ENCODE data around the gene RFX6.

RFX6 gene

DNA sequence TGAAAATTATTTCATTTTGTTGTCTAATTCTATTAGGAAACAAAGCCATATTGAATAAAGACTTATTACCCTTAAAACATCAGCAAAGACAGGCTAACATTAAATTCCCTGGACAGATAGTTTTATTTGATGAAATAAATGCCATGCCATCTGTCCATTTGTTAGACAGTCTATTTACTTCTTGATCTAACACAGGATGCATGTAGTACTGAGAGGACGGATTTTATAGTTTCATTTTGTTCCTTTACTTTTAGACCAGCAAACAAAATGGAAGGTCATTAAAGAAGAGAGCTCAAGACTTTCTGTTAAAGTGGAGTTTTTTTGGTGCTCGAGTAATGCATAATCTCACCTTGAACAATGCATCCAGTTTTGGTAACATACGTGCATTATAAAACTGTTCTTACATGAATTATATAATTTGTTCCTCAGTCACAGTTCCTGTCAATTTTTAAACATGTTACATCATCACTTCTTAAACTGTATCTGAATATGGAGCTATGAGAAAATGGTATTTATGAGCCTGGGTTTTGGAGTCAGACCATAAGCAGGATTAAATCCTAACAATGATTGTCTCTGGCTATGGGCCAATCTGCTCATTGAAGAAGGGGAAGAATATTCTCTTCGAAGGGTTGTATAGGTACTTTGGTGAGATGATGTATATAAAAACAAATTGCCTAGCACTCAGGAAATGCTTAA, 46.0 kb downstream of the RFX6 start:
- WGBS (ENCODE audit: extremely low coverage, insufficient coverage, low lambda C conversion rate), result no CpG with 5 or more reads among the region's 4 CpGs

DNA sequence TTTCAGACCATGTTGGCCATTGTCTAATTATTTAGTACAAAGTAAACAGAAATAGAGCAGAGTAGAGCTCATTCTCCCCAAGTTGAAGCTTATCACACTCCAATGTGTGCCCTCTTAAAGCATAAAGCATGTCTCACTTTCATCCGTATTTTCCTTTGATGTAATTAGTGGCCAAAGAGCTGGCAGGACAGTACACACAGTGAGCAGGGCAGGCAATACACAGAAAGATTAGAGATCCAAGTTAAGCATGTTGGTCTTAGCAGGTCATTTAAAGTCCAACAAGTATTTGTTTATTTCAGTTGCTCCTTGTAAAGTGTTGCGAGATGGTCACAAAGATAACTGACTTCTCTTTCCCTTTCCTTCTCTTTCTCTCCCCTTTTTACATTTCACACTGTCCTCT, 47.2 kb downstream of the RFX6 start:
- H4K5ac ChIP-seq (ENCODE audit: low read length), result no peak overlapping the region
- H3K4me1 ChIP-seq (ENCODE audit: control insufficient read depth, low read depth, low read length), result no peaks in the 10 kb centered on the region
- no peak overlapping the region for H3K4ac ChIP-seq (ENCODE audit: low read depth, low read length)
- H3K27me3 ChIP-seq (ENCODE audit: insufficient read depth, low read length, poor library complexity), result no peaks in the 10 kb centered on the region
- H3K18ac ChIP-seq (ENCODE audit: low read length), result no peak overlapping the region
- H2BK5ac ChIP-seq (ENCODE audit: low read length), result no peak overlapping the region
- H3K9ac ChIP-seq (ENCODE audit: low read length), result no peak overlapping the region
- H3K4me3 ChIP-seq (ENCODE audit: low read length), result no peak overlapping the region
- H3K27ac ChIP-seq (ENCODE audit: low read depth, low read length), result no peak overlapping the region
- no peak overlapping the region for H4K8ac ChIP-seq (ENCODE audit: low read depth, low read length)
- no peak for DNase-seq
- H2BK120ac ChIP-seq (ENCODE audit: low read depth, low read length), result no peak overlapping the region
- WGBS (ENCODE audit: extremely low coverage, insufficient coverage, low lambda C conversion rate), result no CpG with 5 or more reads among the region's 2 CpGs
- H3K79me2 ChIP-seq (ENCODE audit: control insufficient read depth, insufficient read depth, low read length), result no peaks in the 10 kb centered on the region
- no peak overlapping the region for H2BK15ac ChIP-seq (replicated peaks; ENCODE audit: low read depth)
- no peaks in the 10 kb centered on the region for H3K79me1 ChIP-seq (ENCODE audit: low read length)
- H3K56ac ChIP-seq (ENCODE audit: low read length), result no peak overlapping the region
- no peak overlapping the region for H3K4me2 ChIP-seq (ENCODE audit: low read length)
- no peak overlapping the region for H3K23ac ChIP-seq (ENCODE audit: low read length)
- H3K36me3 ChIP-seq (ENCODE audit: control insufficient read depth, insufficient read depth, low read length), result no peaks in the 10 kb centered on the region
- no peak overlapping the region for H2AK5ac ChIP-seq (ENCODE audit: low read length)

More for the DNA sequence above, 46.0 kb downstream of the RFX6 start:
- no peaks in the 10 kb centered on the region for H3K4me1 ChIP-seq (ENCODE audit: control insufficient read depth, low read depth, low read length)
- no peaks in the 10 kb centered on the region for H3K36me3 ChIP-seq (ENCODE audit: control insufficient read depth, insufficient read depth, low read length)
- no peak overlapping the region for H3K4ac ChIP-seq (ENCODE audit: low read depth, low read length)
- DNase-seq, result no peak
- no peak overlapping the region for H4K8ac ChIP-seq (ENCODE audit: low read depth, low read length)
- H3K56ac ChIP-seq (ENCODE audit: low read length), result no peak overlapping the region
- H3K79me1 ChIP-seq (ENCODE audit: low read length), result no peaks in the 10 kb centered on the region
- no peak overlapping the region for H4K5ac ChIP-seq (ENCODE audit: low read length)
- H3K27ac ChIP-seq (ENCODE audit: low read depth, low read length), result no peak overlapping the region
- no peak overlapping the region for H2BK5ac ChIP-seq (ENCODE audit: low read length)
- no peak overlapping the region for H3K9ac ChIP-seq (ENCODE audit: low read length)
- no peak overlapping the region for H2BK120ac ChIP-seq (ENCODE audit: low read depth, low read length)
- H3K27me3 ChIP-seq (ENCODE audit: insufficient read depth, low read length, poor library complexity), result no peaks in the 10 kb centered on the region
- H3K79me2 ChIP-seq (ENCODE audit: control insufficient read depth, insufficient read depth, low read length), result no peaks in the 10 kb centered on the region
- no peak overlapping the region for H3K23ac ChIP-seq (ENCODE audit: low read length)
- H2AK5ac ChIP-seq (ENCODE audit: low read length), result no peak overlapping the region
- H3K4me2 ChIP-seq (ENCODE audit: low read length), result no peak overlapping the region
- no peak overlapping the region for H2BK15ac ChIP-seq (replicated peaks; ENCODE audit: low read depth)
- no peak overlapping the region for H3K4me3 ChIP-seq (ENCODE audit: low read length)
- no peak overlapping the region for H3K18ac ChIP-seq (ENCODE audit: low read length)

DNA sequence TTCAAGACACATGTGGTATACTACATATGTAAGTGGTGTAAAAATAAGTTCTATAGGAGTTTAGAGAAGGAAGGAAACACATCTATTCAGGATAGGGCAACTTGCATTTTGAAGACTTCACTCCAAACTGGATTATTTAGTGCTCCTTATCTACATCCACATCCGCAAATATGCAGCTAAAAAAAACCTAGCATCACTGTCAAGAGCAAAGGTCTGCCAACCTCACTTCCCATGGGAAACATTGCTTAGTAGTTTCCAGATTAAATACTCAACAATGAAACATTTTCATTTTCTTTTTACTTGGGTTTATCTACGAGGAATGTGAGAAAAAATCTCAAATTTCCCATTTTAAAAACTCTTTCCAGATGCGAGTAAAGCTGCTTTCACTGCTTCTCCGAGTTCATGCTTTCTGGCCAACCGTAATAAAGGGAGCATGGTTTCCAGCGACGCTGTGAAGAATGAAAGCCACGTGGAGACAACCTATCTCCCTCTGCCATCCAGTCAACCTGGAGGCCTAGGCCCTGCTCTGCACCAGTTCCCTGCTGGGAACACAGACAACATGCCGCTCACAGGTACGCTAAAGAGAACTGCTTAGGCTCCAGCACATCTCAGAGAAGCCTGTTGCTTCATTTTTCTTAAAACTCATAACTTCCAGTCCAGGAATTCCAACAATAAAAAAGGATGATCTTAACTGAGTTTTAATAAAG, 48.2 kb downstream of the RFX6 start:
- WGBS (ENCODE audit: extremely low coverage, insufficient coverage, low lambda C conversion rate), result no CpG with 5 or more reads among the region's 10 CpGs
- H3K4me3 ChIP-seq (ENCODE audit: low read length), result no peak overlapping the region

DNA sequence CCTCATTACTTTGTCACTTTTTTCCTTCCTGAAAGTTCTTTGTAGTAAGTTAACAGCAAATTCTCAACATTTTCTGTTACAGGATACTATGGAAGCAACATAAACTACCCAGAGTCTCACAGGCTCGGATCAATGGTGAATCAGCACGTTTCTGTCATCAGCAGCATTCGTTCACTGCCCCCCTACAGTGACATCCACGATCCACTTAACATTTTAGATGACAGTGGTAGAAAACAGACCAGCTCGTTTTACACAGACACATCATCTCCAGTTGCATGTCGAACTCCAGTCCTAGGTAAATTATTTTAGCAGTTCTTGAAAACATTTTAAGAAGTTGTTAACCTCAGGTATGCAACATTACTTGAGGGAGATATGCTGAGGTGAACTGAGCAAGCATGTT, 51.6 kb downstream of the RFX6 start:
- H3K23ac ChIP-seq (ENCODE audit: low read length), result no peak overlapping the region
- no peak overlapping the region for H3K56ac ChIP-seq (ENCODE audit: low read length)
- no peak overlapping the region for H2BK5ac ChIP-seq (ENCODE audit: low read length)
- no peak overlapping the region for H4K5ac ChIP-seq (ENCODE audit: low read length)
- H3K79me1 ChIP-seq (ENCODE audit: low read length), result no peaks in the 10 kb centered on the region
- no peak overlapping the region for H3K4ac ChIP-seq (ENCODE audit: low read depth, low read length)
- H3K36me3 ChIP-seq (ENCODE audit: control insufficient read depth, insufficient read depth, low read length), result no peaks in the 10 kb centered on the region
- peak; percentile 45 for DNase-seq
- WGBS (ENCODE audit: extremely low coverage, insufficient coverage, low lambda C conversion rate), result no CpG with 5 or more reads among the region's 6 CpGs
- H3K18ac ChIP-seq (ENCODE audit: low read length), result no peak overlapping the region
- H3K4me2 ChIP-seq (ENCODE audit: low read length), result no peak overlapping the region
- H2AK5ac ChIP-seq (ENCODE audit: low read length), result no peak overlapping the region
- no peak overlapping the region for H2BK15ac ChIP-seq (replicated peaks; ENCODE audit: low read depth)
- H2BK120ac ChIP-seq (ENCODE audit: low read depth, low read length), result no peak overlapping the region
- H3K4me3 ChIP-seq (ENCODE audit: low read length), result no peak overlapping the region
- no peaks in the 10 kb centered on the region for H3K4me1 ChIP-seq (ENCODE audit: control insufficient read depth, low read depth, low read length)
- H4K8ac ChIP-seq (ENCODE audit: low read depth, low read length), result no peak overlapping the region
- no peak overlapping the region for H3K9ac ChIP-seq (ENCODE audit: low read length)
- no peak overlapping the region for H3K27ac ChIP-seq (ENCODE audit: low read depth, low read length)
- H3K79me2 ChIP-seq (ENCODE audit: control insufficient read depth, insufficient read depth, low read length), result no peaks in the 10 kb centered on the region
- no peaks in the 10 kb centered on the region for H3K27me3 ChIP-seq (ENCODE audit: insufficient read depth, low read length, poor library complexity)

More for the DNA sequence above, 48.2 kb downstream of the RFX6 start:
- H2BK15ac ChIP-seq (replicated peaks; ENCODE audit: low read depth), result no peak overlapping the region
- no peak overlapping the region for H4K5ac ChIP-seq (ENCODE audit: low read length)
- no peak overlapping the region for H3K27ac ChIP-seq (ENCODE audit: low read depth, low read length)
- H3K79me2 ChIP-seq (ENCODE audit: control insufficient read depth, insufficient read depth, low read length), result no peaks in the 10 kb centered on the region
- H3K4me1 ChIP-seq (ENCODE audit: control insufficient read depth, low read depth, low read length), result no peaks in the 10 kb centered on the region
- H2BK120ac ChIP-seq (ENCODE audit: low read depth, low read length), result no peak overlapping the region
- no peak overlapping the region for H3K56ac ChIP-seq (ENCODE audit: low read length)
- no peaks in the 10 kb centered on the region for H3K27me3 ChIP-seq (ENCODE audit: insufficient read depth, low read length, poor library complexity)
- no peak overlapping the region for H3K4ac ChIP-seq (ENCODE audit: low read depth, low read length)
- no peak overlapping the region for H3K9ac ChIP-seq (ENCODE audit: low read length)
- no peak overlapping the region for H4K8ac ChIP-seq (ENCODE audit: low read depth, low read length)
- no peak for DNase-seq
- no peak overlapping the region for H2AK5ac ChIP-seq (ENCODE audit: low read length)
- no peak overlapping the region for H3K23ac ChIP-seq (ENCODE audit: low read length)
- H3K36me3 ChIP-seq (ENCODE audit: control insufficient read depth, insufficient read depth, low read length), result no peaks in the 10 kb centered on the region
- no peaks in the 10 kb centered on the region for H3K79me1 ChIP-seq (ENCODE audit: low read length)
- no peak overlapping the region for H2BK5ac ChIP-seq (ENCODE audit: low read length)
- no peak overlapping the region for H3K18ac ChIP-seq (ENCODE audit: low read length)
- H3K4me2 ChIP-seq (ENCODE audit: low read length), result no peak overlapping the region

DNA sequence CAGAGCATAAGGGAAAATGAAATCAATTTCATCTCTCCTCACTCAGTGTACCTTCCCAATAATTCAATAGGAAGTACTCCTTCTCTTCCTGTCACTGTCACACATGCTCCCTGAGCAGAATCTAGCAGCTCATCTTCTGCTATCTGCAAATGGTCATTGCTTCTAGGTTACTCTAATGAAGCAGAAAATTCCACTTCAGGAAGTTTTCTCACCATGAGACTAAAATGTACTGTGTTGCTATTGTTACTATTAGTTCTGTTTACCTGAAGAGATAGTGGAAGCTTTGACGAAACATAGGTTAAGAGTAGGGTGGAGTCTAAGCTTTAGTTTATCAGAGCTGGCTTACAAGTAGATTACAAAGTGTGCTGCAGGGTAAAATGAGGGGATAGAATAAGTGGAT, 52.8 kb downstream of the RFX6 start:
- no peak overlapping the region for H2AK5ac ChIP-seq (ENCODE audit: low read length)
- DNase-seq, result peak; percentile 54
- no peak overlapping the region for H3K4ac ChIP-seq (ENCODE audit: low read depth, low read length)
- no peaks in the 10 kb centered on the region for H3K79me1 ChIP-seq (ENCODE audit: low read length)
- no peak overlapping the region for H3K56ac ChIP-seq (ENCODE audit: low read length)
- no peaks in the 10 kb centered on the region for H3K27me3 ChIP-seq (ENCODE audit: insufficient read depth, low read length, poor library complexity)
- H3K4me2 ChIP-seq (ENCODE audit: low read length), result no peak overlapping the region
- no peak overlapping the region for H2BK15ac ChIP-seq (replicated peaks; ENCODE audit: low read depth)
- no peak overlapping the region for H3K18ac ChIP-seq (ENCODE audit: low read length)
- no peak overlapping the region for H3K23ac ChIP-seq (ENCODE audit: low read length)
- H3K9ac ChIP-seq (ENCODE audit: low read length), result no peak overlapping the region
- H4K5ac ChIP-seq (ENCODE audit: low read length), result no peak overlapping the region
- H4K8ac ChIP-seq (ENCODE audit: low read depth, low read length), result no peak overlapping the region
- no peak overlapping the region for H2BK120ac ChIP-seq (ENCODE audit: low read depth, low read length)
- H3K79me2 ChIP-seq (ENCODE audit: control insufficient read depth, insufficient read depth, low read length), result no peaks in the 10 kb centered on the region
- no peak overlapping the region for H3K27ac ChIP-seq (ENCODE audit: low read depth, low read length)
- no peak overlapping the region for H2BK5ac ChIP-seq (ENCODE audit: low read length)
- no peaks in the 10 kb centered on the region for H3K4me1 ChIP-seq (ENCODE audit: control insufficient read depth, low read depth, low read length)
- no peak overlapping the region for H3K4me3 ChIP-seq (ENCODE audit: low read length)
- H3K36me3 ChIP-seq (ENCODE audit: control insufficient read depth, insufficient read depth, low read length), result no peaks in the 10 kb centered on the region
- WGBS (ENCODE audit: extremely low coverage, insufficient coverage, low lambda C conversion rate), result no CpG with 5 or more reads among the region's 1 CpG

DNA sequence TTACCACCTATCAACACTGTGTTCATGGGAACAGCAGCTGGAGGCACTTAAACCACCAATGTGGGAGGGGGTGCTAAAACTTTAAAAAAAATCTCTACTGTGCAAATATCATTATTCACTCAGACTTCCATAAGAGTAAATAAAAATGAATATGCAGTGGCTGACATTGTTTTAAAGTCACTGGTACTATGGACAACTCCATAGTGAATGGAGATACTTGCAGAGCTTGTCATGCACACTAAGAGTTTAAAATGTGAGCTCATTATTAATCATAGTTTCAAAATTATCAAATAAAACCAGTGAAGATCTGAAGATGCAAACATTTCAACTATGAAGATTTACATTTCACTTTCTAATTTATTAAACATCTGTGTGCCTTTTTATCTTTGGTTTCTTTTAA, 54.4 kb downstream of the RFX6 start:
- H2BK5ac ChIP-seq (ENCODE audit: low read length), result no peak overlapping the region
- no peak overlapping the region for H3K18ac ChIP-seq (ENCODE audit: low read length)
- H3K23ac ChIP-seq (ENCODE audit: low read length), result no peak overlapping the region
- H3K9ac ChIP-seq (ENCODE audit: low read length), result no peak overlapping the region
- H3K27ac ChIP-seq (ENCODE audit: low read depth, low read length), result no peak overlapping the region
- H3K4me3 ChIP-seq (ENCODE audit: low read length), result no peak overlapping the region
- H4K5ac ChIP-seq (ENCODE audit: low read length), result no peak overlapping the region
- H3K4me1 ChIP-seq (ENCODE audit: control insufficient read depth, low read depth, low read length), result no peaks in the 10 kb centered on the region
- no peak overlapping the region for H2BK120ac ChIP-seq (ENCODE audit: low read depth, low read length)
- H3K4ac ChIP-seq (ENCODE audit: low read depth, low read length), result no peak overlapping the region
- no peaks in the 10 kb centered on the region for H3K79me2 ChIP-seq (ENCODE audit: control insufficient read depth, insufficient read depth, low read length)
- no peaks in the 10 kb centered on the region for H3K27me3 ChIP-seq (ENCODE audit: insufficient read depth, low read length, poor library complexity)
- DNase-seq, result no peak
- H3K79me1 ChIP-seq (ENCODE audit: low read length), result no peaks in the 10 kb centered on the region
- H2BK15ac ChIP-seq (replicated peaks; ENCODE audit: low read depth), result no peak overlapping the region
- H4K8ac ChIP-seq (ENCODE audit: low read depth, low read length), result no peak overlapping the region
- H2AK5ac ChIP-seq (ENCODE audit: low read length), result no peak overlapping the region
- no peak overlapping the region for H3K56ac ChIP-seq (ENCODE audit: low read length)
- no peaks in the 10 kb centered on the region for H3K36me3 ChIP-seq (ENCODE audit: control insufficient read depth, insufficient read depth, low read length)
- no peak overlapping the region for H3K4me2 ChIP-seq (ENCODE audit: low read length)

Data from mesendoderm (in vitro differentiated cells).